Breast epithelium (tissue), 4 donors: ENCODE measurements around the gene CTNNA2. TPM values are rescaled to one million over a fixed set of nuclear protein-coding genes. Genes with fewer than 3 reads are reported as not detected.

ENCODE experiments used
- DNase-seq, 2 donors: peaks; one replicate each; pipeline ENCODE4 v3.0.0-alpha.2; 2019; ENCODE audit warnings: low spot score in 2 of 2
- H3K27ac ChIP-seq, 2 donors: fragments of 200-600 bp; sonication (generic) in 1 of 2; one replicate each; pipeline ENCODE4 v1.5.1; 2016 to 2019; ENCODE audit warnings: mild to moderate bottlenecking in 1 of 2
- H3K27me3 ChIP-seq, 2 donors: fragments of 200-600 bp; sonication (generic) in 1 of 2; one replicate each; pipeline versions ENCODE4 v1.5.1 to v1.6.0; 2017 to 2019; ENCODE audit warnings: control low read depth in 1 of 2, mild to moderate bottlenecking in 1 of 2
- H3K36me3 ChIP-seq: fragments of 200-600 bp; one replicate; pipeline ENCODE4 v1.5.1; 2019
- H3K4me1 ChIP-seq, 2 donors: fragments of 200-600 bp; sonication (generic); one replicate each; pipeline ENCODE4 v1.5.1; 2016 to 2019; ENCODE audit warnings: control low read depth in 1 of 2
- H3K4me3 ChIP-seq, 3 donors: fragments of 200-600 bp; sonication (generic); 1 replicate in 2 of 3; 2 replicates in 1 of 3; pipeline ENCODE4 v1.5.1; 2016 to 2019; ENCODE audit warnings: mild to moderate bottlenecking in 3 of 3, moderate library complexity in 2 of 3
- H3K9me3 ChIP-seq, 2 donors: fragments of 200-600 bp; sonication (generic) in 1 of 2; one replicate each; pipeline ENCODE4 v1.5.1; 2016 to 2019; ENCODE audit warnings: control low read depth in 1 of 2
- CTCF ChIP-seq, 3 donors: fragments of 450-650 bp; IDR thresholded peaks; one replicate each; pipeline ENCODE4 v1.5.1; 2016 to 2017; ENCODE audit warnings: antibody characterized with exemption in 3 of 3, mild to moderate bottlenecking in 3 of 3, moderate library complexity in 3 of 3
- POLR2A ChIP-seq: fragments of 450-650 bp; IDR thresholded peaks from one replicate; pipeline ENCODE4 v1.6.1; 2016; ENCODE audit warnings: antibody characterized with exemption, mild to moderate bottlenecking, moderate library complexity
- POLR2AphosphoS5 ChIP-seq, 3 donors: sonication (generic); formaldehyde crosslinking; IDR thresholded peaks; one replicate each; pipeline ENCODE4 v1.6.1; 2017; ENCODE audit warnings: antibody characterized with exemption in 3 of 3
- intact Hi-C: fragments of 100-400 bp; cut with DNase I; formaldehyde crosslinking; loops from one replicate; pipeline ENCODE4 v1.15.1; 2023; ENCODE audit warnings: low total_unique reads
- total RNA-seq, 3 donors: library from RNA; depleted of rRNA; stranded (reverse); fragments of >200 nt; gene quantifications; one replicate each; pipeline ENCODE4 v1.1.0, GENCODE V29; 2016

The CTNNA2 gene
- total RNA-seq, 3 donors from 2014 or later, result 0.16 TPM; not detected in 2

- Histone ChIP-seq H3K9me3 (no peaks in the 10 kb centered on the region), H3K4me1 (peaks cover 0 to 5% of the 10 kb centered on the region in 2 donors), H3K36me3 (no peaks in the 10 kb centered on the region), H3K27ac (no peak overlapping the region), H3K4me3 (no peak overlapping the region), H3K27me3 (no peaks in the 10 kb centered on the region)
- intact Hi-C loops, result no loop called here
- DNase-seq, result peak in 1 of 2 donors; percentile 20
- TF ChIP-seq CTCF (IDR thresholded peaks at IDR 0.05) (no peak), POLR2A (no peak), POLR2AphosphoS5 (IDR thresholded peaks at IDR 0.05) (no peak)
Measured at GRCh38 chr2:79993144-79993543, 480.3 kb downstream of the CTNNA2 start.

GRCh38 chr2:79994161-79994560 lies 481.3 kb downstream of the CTNNA2 start:
- intact Hi-C loops, result no loop called here
- TF ChIP-seq CTCF (IDR thresholded peaks at IDR 0.05) (no peak), POLR2AphosphoS5 (IDR thresholded peaks at IDR 0.05) (no peak), POLR2A (no peak)
- no peaks in the 10 kb centered on the region for H3K9me3 ChIP-seq
- H3K27ac ChIP-seq, result no peak overlapping the region
- no peaks in the 10 kb centered on the region for H3K36me3 ChIP-seq
- H3K4me1 ChIP-seq, result peaks cover 0 to 5% of the 10 kb centered on the region in 2 donors
- no peak overlapping the region for H3K4me3 ChIP-seq
- H3K27me3 ChIP-seq, result no peaks in the 10 kb centered on the region
- DNase-seq, result no peak

- TF ChIP-seq POLR2AphosphoS5 (IDR thresholded peaks at IDR 0.05) (no peak), POLR2A (no peak), CTCF (IDR thresholded peaks at IDR 0.05) (no peak)
- intact Hi-C loops, result no loop called here
- Histone ChIP-seq H3K36me3 (no peaks in the 10 kb centered on the region), H3K4me3 (no peak overlapping the region), H3K9me3 (no peaks in the 10 kb centered on the region), H3K27ac (no peak overlapping the region), H3K27me3 (no peaks in the 10 kb centered on the region), H3K4me1 (peaks cover 0 to 5% of the 10 kb centered on the region in 2 donors)
- no peak for DNase-seq
Measured at GRCh38 chr2:79994965-79995364, 482.1 kb downstream of the CTNNA2 start.

GRCh38 chr2:79996709-79997108 lies 483.9 kb downstream of the CTNNA2 start:
- Histone ChIP-seq H3K4me1 (peaks cover 0 to 5% of the 10 kb centered on the region in 2 donors), H3K4me3 (no peak overlapping the region), H3K27me3 (no peaks in the 10 kb centered on the region), H3K27ac (no peak overlapping the region), H3K9me3 (no peaks in the 10 kb centered on the region), H3K36me3 (no peaks in the 10 kb centered on the region)
- no peak for TF ChIP-seq POLR2AphosphoS5 (IDR thresholded peaks at IDR 0.05)
- intact Hi-C loops, result no loop called here
- DNase-seq, result no peak

GRCh38 chr2:80001701-80002101 lies 488.9 kb downstream of the CTNNA2 start:
- no peaks in the 10 kb centered on the region for H3K36me3 ChIP-seq
- DNase-seq, result no peak
- H3K4me1 ChIP-seq, result no peaks in the 10 kb centered on the region
- no peaks in the 10 kb centered on the region for H3K9me3 ChIP-seq
- intact Hi-C loops, result no loop called here
- no peak for TF ChIP-seq CTCF (IDR thresholded peaks at IDR 0.05)
- no peak for TF ChIP-seq POLR2A
- TF ChIP-seq POLR2AphosphoS5 (IDR thresholded peaks at IDR 0.05), result no peak
- no peak overlapping the region for H3K27ac ChIP-seq
- H3K27me3 ChIP-seq, result no peaks in the 10 kb centered on the region
- no peak overlapping the region for H3K4me3 ChIP-seq

GRCh38 chr2:80002112-80002511 lies 489.3 kb downstream of the CTNNA2 start:
- no peak for DNase-seq
- no peak overlapping the region for H3K27ac ChIP-seq
- H3K27me3 ChIP-seq, result no peaks in the 10 kb centered on the region
- H3K4me1 ChIP-seq, result no peaks in the 10 kb centered on the region
- intact Hi-C loops, result no loop called here
- no peak for TF ChIP-seq POLR2AphosphoS5 (IDR thresholded peaks at IDR 0.05)
- TF ChIP-seq CTCF (IDR thresholded peaks at IDR 0.05), result no peak
- TF ChIP-seq POLR2A, result no peak
- no peak overlapping the region for H3K4me3 ChIP-seq
- H3K36me3 ChIP-seq, result no peaks in the 10 kb centered on the region
- H3K9me3 ChIP-seq, result no peaks in the 10 kb centered on the region
